ENCODE measurements around the gene FLT1.
A peak's percentile ranks its signal among the peaks of the same experiment; 100 is the strongest.

The FLT1 gene

GRCh38 chr13:28475916-28476725 is 18.8 kb downstream of the FLT1 start (continued):
- no peak for TF ChIP-seq PATZ1 (tag by site-specific recombination; IDR thresholded peaks at IDR 0.05)
- TF ChIP-seq, protein P1, sequence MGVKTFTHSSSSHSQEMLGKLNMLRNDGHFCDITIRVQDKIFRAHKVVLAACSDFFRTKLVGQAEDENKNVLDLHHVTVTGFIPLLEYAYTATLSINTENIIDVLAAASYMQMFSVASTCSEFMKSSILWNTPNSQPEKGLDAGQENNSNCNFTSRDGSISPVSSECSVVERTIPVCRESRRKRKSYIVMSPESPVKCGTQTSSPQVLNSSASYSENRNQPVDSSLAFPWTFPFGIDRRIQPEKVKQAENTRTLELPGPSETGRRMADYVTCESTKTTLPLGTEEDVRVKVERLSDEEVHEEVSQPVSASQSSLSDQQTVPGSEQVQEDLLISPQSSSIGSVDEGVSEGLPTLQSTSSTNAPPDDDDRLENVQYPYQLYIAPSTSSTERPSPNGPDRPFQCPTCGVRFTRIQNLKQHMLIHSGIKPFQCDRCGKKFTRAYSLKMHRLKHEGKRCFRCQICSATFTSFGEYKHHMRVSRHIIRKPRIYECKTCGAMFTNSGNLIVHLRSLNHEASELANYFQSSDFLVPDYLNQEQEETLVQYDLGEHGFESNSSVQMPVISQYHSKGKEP (tag by site-specific recombination; IDR thresholded peaks at IDR 0.05) = no peak
- TF ChIP-seq, protein P2, sequence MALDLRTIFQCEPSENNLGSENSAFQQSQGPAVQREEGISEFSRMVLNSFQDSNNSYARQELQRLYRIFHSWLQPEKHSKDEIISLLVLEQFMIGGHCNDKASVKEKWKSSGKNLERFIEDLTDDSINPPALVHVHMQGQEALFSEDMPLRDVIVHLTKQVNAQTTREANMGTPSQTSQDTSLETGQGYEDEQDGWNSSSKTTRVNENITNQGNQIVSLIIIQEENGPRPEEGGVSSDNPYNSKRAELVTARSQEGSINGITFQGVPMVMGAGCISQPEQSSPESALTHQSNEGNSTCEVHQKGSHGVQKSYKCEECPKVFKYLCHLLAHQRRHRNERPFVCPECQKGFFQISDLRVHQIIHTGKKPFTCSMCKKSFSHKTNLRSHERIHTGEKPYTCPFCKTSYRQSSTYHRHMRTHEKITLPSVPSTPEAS (tag by site-specific recombination; IDR thresholded peaks at IDR 0.05) = peak; percentile 81
- peak; percentile 56; the same call in 1 of the 2 replicates for TF ChIP-seq PRDM1 (tag by site-specific recombination; IDR thresholded peaks at IDR 0.05)
- TF ChIP-seq GLIS1 (tag by site-specific recombination; IDR thresholded peaks at IDR 0.05) = no peak
- no peak for TF ChIP-seq ZNF140 (tag by site-specific recombination; IDR thresholded peaks at IDR 0.05)
- no peak for TF ChIP-seq ZNF23 (tag by site-specific recombination; IDR thresholded peaks at IDR 0.05; ENCODE audit: borderline replicate concordance)
- no peak for TF ChIP-seq ZNF280C (tag by site-specific recombination; IDR thresholded peaks at IDR 0.05)
- no peak for TF ChIP-seq ZNF558 (tag by site-specific recombination; IDR thresholded peaks at IDR 0.05)
- no peak for TF ChIP-seq ZNF121 (tag by site-specific recombination; IDR thresholded peaks at IDR 0.05)
- no peak for TF ChIP-seq ZNF677 (tag by site-specific recombination; IDR thresholded peaks at IDR 0.05)
- TF ChIP-seq ZFP41 (tag by site-specific recombination; IDR thresholded peaks at IDR 0.05; ENCODE audit: borderline replicate concordance) = no peak
- no peak for TF ChIP-seq ZNF155 (tag by site-specific recombination; IDR thresholded peaks at IDR 0.05)
- TF ChIP-seq ZNF791 (tag by site-specific recombination; IDR thresholded peaks at IDR 0.05) = no peak
- TF ChIP-seq FEZF1 (tag by site-specific recombination; IDR thresholded peaks at IDR 0.05) = no peak
- no peak for TF ChIP-seq ZNF302 (tag by site-specific recombination; IDR thresholded peaks at IDR 0.05; ENCODE audit: low read depth)
- TF ChIP-seq, protein P3, sequence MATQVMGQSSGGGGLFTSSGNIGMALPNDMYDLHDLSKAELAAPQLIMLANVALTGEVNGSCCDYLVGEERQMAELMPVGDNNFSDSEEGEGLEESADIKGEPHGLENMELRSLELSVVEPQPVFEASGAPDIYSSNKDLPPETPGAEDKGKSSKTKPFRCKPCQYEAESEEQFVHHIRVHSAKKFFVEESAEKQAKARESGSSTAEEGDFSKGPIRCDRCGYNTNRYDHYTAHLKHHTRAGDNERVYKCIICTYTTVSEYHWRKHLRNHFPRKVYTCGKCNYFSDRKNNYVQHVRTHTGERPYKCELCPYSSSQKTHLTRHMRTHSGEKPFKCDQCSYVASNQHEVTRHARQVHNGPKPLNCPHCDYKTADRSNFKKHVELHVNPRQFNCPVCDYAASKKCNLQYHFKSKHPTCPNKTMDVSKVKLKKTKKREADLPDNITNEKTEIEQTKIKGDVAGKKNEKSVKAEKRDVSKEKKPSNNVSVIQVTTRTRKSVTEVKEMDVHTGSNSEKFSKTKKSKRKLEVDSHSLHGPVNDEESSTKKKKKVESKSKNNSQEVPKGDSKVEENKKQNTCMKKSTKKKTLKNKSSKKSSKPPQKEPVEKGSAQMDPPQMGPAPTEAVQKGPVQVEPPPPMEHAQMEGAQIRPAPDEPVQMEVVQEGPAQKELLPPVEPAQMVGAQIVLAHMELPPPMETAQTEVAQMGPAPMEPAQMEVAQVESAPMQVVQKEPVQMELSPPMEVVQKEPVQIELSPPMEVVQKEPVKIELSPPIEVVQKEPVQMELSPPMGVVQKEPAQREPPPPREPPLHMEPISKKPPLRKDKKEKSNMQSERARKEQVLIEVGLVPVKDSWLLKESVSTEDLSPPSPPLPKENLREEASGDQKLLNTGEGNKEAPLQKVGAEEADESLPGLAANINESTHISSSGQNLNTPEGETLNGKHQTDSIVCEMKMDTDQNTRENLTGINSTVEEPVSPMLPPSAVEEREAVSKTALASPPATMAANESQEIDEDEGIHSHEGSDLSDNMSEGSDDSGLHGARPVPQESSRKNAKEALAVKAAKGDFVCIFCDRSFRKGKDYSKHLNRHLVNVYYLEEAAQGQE (tag by site-specific recombination; IDR thresholded peaks at IDR 0.05) = peak; percentile 71
- TF ChIP-seq ZNF174 (tag by site-specific recombination; IDR thresholded peaks at IDR 0.05) = no peak
- TF ChIP-seq KLF7 (tag by site-specific recombination; IDR thresholded peaks at IDR 0.05; ENCODE audit: borderline replicate concordance) = no peak
- TF ChIP-seq BCL11A (tag by site-specific recombination; IDR thresholded peaks at IDR 0.05; ENCODE audit: low read depth) = no peak
- TF ChIP-seq, protein P4, sequence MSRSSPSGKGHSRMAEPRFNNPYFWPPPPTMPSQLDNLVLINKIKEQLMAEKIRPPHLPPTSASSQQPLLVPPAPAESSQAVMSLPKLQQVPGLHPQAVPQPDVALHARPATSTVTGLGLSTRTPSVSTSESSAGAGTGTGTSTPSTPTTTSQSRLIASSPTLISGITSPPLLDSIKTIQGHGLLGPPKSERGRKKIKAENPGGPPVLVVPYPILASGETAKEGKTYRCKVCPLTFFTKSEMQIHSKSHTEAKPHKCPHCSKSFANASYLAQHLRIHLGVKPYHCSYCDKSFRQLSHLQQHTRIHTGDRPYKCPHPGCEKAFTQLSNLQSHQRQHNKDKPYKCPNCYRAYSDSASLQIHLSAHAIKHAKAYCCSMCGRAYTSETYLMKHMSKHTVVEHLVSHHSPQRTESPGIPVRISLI (tag by site-specific recombination; IDR thresholded peaks at IDR 0.05) = no peak
- no peak for TF ChIP-seq OSR2 (tag by site-specific recombination; IDR thresholded peaks at IDR 0.05)
- no peak for TF ChIP-seq ZNF37A (tag by site-specific recombination; IDR thresholded peaks at IDR 0.05)
- TF ChIP-seq ZNF777 (tag by site-specific recombination; IDR thresholded peaks at IDR 0.05; ENCODE audit: borderline replicate concordance) = no peak
- TF ChIP-seq ZNF837 (tag by site-specific recombination; IDR thresholded peaks at IDR 0.05) = no peak
- no peak for TF ChIP-seq GLI2 (tag by site-specific recombination; IDR thresholded peaks at IDR 0.05; ENCODE audit: borderline replicate concordance, low read depth)
